Activated naive CD4-positive, alpha-beta T cell treated with anti-CD3 and anti-CD28 coated beads, Interleukin-2, amount 10 ng/mL, durations not matched to agents 7 days and 5 days (primary cell): ENCODE results near the gene TMEM43.

Experiments
- CTCF ChIA-PET: fragments of 350-600 bp; sonication (Branson Sonifier 250); formaldehyde crosslinking; loops from one replicate; lab custom pipeline; 2021; ENCODE audit warnings: antibody characterized with exemption; lab: Charles Lee
- DNase-seq: peaks from one replicate; pipeline ENCODE4 v3.0.0-alpha.2; 2020
- H3K27ac Mint-ChIP-seq: one replicate; pipeline ENCODE4 v1.8.0; 2021; ENCODE audit warnings: mild to moderate bottlenecking, moderate library complexity, mixed read lengths
- H3K27me3 Mint-ChIP-seq: one replicate; pipeline ENCODE4 v1.8.0; 2021; ENCODE audit warnings: mild to moderate bottlenecking, mixed read lengths
- H3K36me3 Mint-ChIP-seq: one replicate; pipeline ENCODE4 v1.8.0; 2021; ENCODE audit warnings: mixed read lengths
- H3K4me1 Mint-ChIP-seq: one replicate; pipeline ENCODE4 v1.8.0; 2021; ENCODE audit warnings: mixed read lengths
- H3K4me3 Mint-ChIP-seq: one replicate; pipeline ENCODE4 v1.8.0; 2021; ENCODE audit warnings: mild to moderate bottlenecking, moderate library complexity, mixed read lengths
- H3K9me3 Mint-ChIP-seq: one replicate; pipeline ENCODE4 v1.8.0; 2021; ENCODE audit warnings: mixed read lengths

TMEM43 gene

GRCh38 chr3:14145670-14146380, 21.0 kb downstream of the TMEM43 start:
- no peak overlapping the region for H3K4me3 Mint-ChIP-seq
- DNase-seq, result peak; percentile 21
- peaks cover 45% of the 10 kb centered on the region for H3K4me1 Mint-ChIP-seq
- peak overlapping the region; percentile 90 for H3K27ac Mint-ChIP-seq
- no peaks in the 10 kb centered on the region for H3K27me3 Mint-ChIP-seq
- H3K9me3 Mint-ChIP-seq, result no peaks in the 10 kb centered on the region
- CTCF ChIA-PET, result interaction anchor here (1.2 to 4.9 kb wide), 2 partner anchors 21 to 250 kb away, joined by 3 to 22 read pairs; partner anchors contain the start of genes CHCHD4 and TMEM43
- peaks cover 51% of the 10 kb centered on the region for H3K36me3 Mint-ChIP-seq

- Mint-ChIP-seq H3K4me1 (peaks cover 40% of the 10 kb centered on the region), H3K9me3 (no peaks in the 10 kb centered on the region), H3K27ac (no peak overlapping the region), H3K4me3 (no peak overlapping the region), H3K36me3 (peaks cover 45% of the 10 kb centered on the region), H3K27me3 (no peaks in the 10 kb centered on the region)
- peak; percentile 17 for DNase-seq
- CTCF ChIA-PET, result interaction anchor here (4.9 kb wide), 1 partner anchor 21 kb away, joined by 22 read pairs; the partner anchor contains the start of genes CHCHD4 and TMEM43
Observed at GRCh38 chr3:14146381-14147065, 21.7 kb downstream of the TMEM43 start.

- CTCF ChIA-PET, result interaction anchor here (4.9 kb wide), 1 partner anchor 22 kb away, joined by 22 read pairs; the partner anchor contains the start of genes CHCHD4 and TMEM43
Observed at GRCh38 chr3:14147066-14147435, 22.2 kb downstream of the TMEM43 start.

GRCh38 chr3:14147617-14148016, 22.8 kb downstream of the TMEM43 start:
- no peaks in the 10 kb centered on the region for H3K27me3 Mint-ChIP-seq
- H3K4me1 Mint-ChIP-seq, result peaks cover 29% of the 10 kb centered on the region
- peaks cover 38% of the 10 kb centered on the region for H3K36me3 Mint-ChIP-seq
- no peak overlapping the region for H3K4me3 Mint-ChIP-seq
- no peak overlapping the region for H3K27ac Mint-ChIP-seq
- H3K9me3 Mint-ChIP-seq, result no peaks in the 10 kb centered on the region
- CTCF ChIA-PET, result interaction anchor here (0.8 kb wide), 1 partner anchor 22 kb away, joined by 4 read pairs; no protein-coding TSS in a partner anchor
- peak; percentile 10 for DNase-seq

More at GRCh38 chr3:14147066-14147435, 22.2 kb downstream of the TMEM43 start:
- Mint-ChIP-seq H3K4me3 (no peak overlapping the region), H3K36me3 (peaks cover 40% of the 10 kb centered on the region), H3K27ac (no peak overlapping the region), H3K4me1 (peaks cover 34% of the 10 kb centered on the region), H3K9me3 (no peaks in the 10 kb centered on the region), H3K27me3 (no peaks in the 10 kb centered on the region)
- no peak for DNase-seq

GRCh38 chr3:14148041-14148985, 23.5 kb downstream of the TMEM43 start:
- H3K36me3 Mint-ChIP-seq, result peaks cover 39% of the 10 kb centered on the region
- CTCF ChIA-PET, result interaction anchor here (0.8 kb wide), 1 partner anchor 23 kb away, joined by 4 read pairs; no protein-coding TSS in a partner anchor
- H3K4me3 Mint-ChIP-seq, result no peak overlapping the region
- peak; percentile 18 for DNase-seq
- H3K27ac Mint-ChIP-seq, result no peak overlapping the region
- H3K9me3 Mint-ChIP-seq, result no peaks in the 10 kb centered on the region
- H3K27me3 Mint-ChIP-seq, result no peaks in the 10 kb centered on the region
- peaks cover 22% of the 10 kb centered on the region for H3K4me1 Mint-ChIP-seq

DNA sequence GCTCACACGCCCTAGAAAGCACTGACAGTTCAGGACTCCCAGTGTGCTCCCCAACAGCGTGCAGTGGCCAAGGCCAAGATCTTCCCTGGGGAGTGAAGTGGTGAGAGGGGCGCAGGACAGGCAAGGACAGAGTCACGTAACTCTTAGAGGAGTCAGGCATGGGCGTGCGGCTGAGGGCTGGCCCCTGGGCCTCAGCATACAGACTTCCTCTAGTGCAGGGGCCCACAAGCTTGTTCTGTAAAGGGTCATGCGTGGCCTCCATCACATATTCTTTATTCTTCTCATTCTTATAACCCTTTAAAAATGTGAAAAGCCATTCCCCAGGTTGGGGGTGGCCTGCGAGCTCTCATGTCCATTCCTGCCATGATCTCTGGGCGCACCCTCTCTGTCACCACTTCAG, 25.2 kb downstream of the TMEM43 start:
- Mint-ChIP-seq H3K27ac (peak overlapping the region; percentile 1), H3K4me1 (peaks cover 6% of the 10 kb centered on the region), H3K4me3 (no peak overlapping the region), H3K27me3 (no peaks in the 10 kb centered on the region), H3K9me3 (no peaks in the 10 kb centered on the region), H3K36me3 (peaks cover 47% of the 10 kb centered on the region)
- peak; percentile 14 for DNase-seq
- CTCF ChIA-PET, result interaction anchor here (0.8 to 1.1 kb wide), 2 partner anchors 9 to 18 kb away, joined by 3 to 4 read pairs; no protein-coding TSS in a partner anchor

DNA sequence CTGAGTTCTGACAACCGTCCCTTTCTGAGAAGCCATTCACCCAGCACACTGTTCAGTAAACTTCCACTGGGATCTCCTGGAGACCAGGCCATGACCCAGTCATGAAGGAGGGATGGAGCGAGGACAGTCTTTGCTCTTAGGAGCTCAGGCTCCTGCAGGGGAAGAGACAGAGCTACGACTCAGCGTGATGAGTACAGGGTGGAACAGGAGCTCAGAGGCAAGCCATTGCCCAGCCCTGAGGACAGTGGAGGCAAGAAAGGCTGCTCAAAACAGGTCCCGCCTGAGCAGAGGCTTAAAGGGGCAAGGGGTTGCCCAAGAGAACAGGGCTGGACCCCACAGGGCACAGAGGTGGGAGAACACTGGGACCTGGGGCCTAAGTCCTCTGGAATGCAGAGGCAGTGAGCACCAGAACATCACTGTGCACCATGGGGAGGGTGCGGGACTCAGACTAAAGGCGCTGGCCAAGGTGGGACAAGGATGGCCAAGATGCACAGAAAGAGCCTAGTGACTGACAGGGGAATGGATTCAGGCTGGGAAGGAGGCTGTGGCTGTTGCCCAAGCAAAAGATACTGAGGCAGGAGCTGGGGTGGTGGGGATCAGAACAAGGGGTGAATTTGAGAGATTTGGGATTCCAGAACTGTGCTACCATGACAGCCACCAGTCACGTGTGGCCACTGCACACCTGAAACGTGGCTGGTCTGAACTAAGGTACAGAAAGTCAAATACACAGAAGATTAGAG, 25.8 kb downstream of the TMEM43 start:
- peak overlapping the region; percentile 29 for H3K27ac Mint-ChIP-seq
- no peaks in the 10 kb centered on the region for H3K27me3 Mint-ChIP-seq
- CTCF ChIA-PET, result interaction anchor here (0.8 to 1.9 kb wide), 3 partner anchors 8 to 18 kb away, joined by 3 to 8 read pairs (median 4); no protein-coding TSS in a partner anchor
- DNase-seq, result no peak
- H3K4me3 Mint-ChIP-seq, result no peak overlapping the region
- peaks cover 44% of the 10 kb centered on the region for H3K36me3 Mint-ChIP-seq
- H3K4me1 Mint-ChIP-seq, result peaks cover 2% of the 10 kb centered on the region
- no peaks in the 10 kb centered on the region for H3K9me3 Mint-ChIP-seq

- no peaks in the 10 kb centered on the region for H3K27me3 Mint-ChIP-seq
- H3K4me3 Mint-ChIP-seq, result no peak overlapping the region
- CTCF ChIA-PET, result interaction anchor here (1.2 to 1.9 kb wide), 2 partner anchors 10 to 24 kb away, joined by 3 to 8 read pairs; no protein-coding TSS in a partner anchor
- H3K9me3 Mint-ChIP-seq, result no peaks in the 10 kb centered on the region
- no peak overlapping the region for H3K27ac Mint-ChIP-seq
- H3K36me3 Mint-ChIP-seq, result peaks cover 45% of the 10 kb centered on the region
- H3K4me1 Mint-ChIP-seq, result peaks cover 3% of the 10 kb centered on the region
- DNase-seq, result no peak
Observed at GRCh38 chr3:14151471-14152083, 26.7 kb downstream of the TMEM43 start.

DNA sequence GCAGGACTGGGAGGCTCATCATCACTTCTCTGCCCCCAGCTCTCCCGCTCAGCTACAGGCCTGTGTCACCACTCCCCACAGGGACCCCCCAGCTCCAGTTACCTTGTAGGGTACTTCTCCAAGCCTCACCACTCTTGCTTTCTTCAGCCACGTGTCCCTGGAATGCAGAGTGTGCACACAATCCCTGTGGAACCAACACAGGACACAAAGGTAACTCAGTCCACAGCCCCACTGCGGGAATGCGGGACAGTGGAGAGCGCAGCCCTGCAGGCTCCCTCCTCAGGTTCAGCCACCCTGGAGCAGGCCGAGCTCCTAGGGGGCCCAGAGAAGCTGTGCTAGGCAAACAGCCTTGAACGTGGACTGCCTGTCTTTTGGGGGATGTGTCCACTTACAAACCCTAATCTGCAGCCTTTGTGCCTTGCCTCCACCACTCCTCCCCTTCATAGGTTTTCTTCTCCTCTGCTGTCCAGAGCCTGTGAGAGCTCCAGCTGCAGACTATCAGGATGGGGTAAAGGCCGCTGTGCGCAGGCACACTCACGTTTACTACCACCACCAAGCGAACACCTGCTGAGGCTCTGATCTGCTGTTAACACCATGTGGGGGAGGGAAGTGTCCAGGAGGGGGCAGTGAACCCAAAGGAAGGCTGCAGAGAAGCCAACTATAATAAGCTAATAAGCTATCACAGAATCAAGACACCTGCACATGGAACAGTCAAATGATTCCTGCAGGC, 27.5 kb downstream of the TMEM43 start:
- no peak overlapping the region for H3K4me3 Mint-ChIP-seq
- H3K36me3 Mint-ChIP-seq, result peaks cover 42% of the 10 kb centered on the region
- peak; percentile 48 for DNase-seq
- CTCF ChIA-PET, result interaction anchor here (0.8 to 1.9 kb wide), 6 partner anchors 9 to 262 kb away, joined by 3 to 8 read pairs (median 3); partner anchors contain the start of genes LSM3 and XPC
- H3K9me3 Mint-ChIP-seq, result no peaks in the 10 kb centered on the region
- H3K27ac Mint-ChIP-seq, result no peak overlapping the region
- no peaks in the 10 kb centered on the region for H3K27me3 Mint-ChIP-seq
- H3K4me1 Mint-ChIP-seq, result peaks cover 9% of the 10 kb centered on the region

GRCh38 chr3:14152963-14153355, 28.1 kb downstream of the TMEM43 start:
- H3K9me3 Mint-ChIP-seq, result no peaks in the 10 kb centered on the region
- CTCF ChIA-PET, result interaction anchor here (0.8 to 1.5 kb wide), 4 partner anchors 26 to 262 kb away, joined by 3 to 5 read pairs (median 3); partner anchors contain the start of genes LSM3 and XPC
- peaks cover 40% of the 10 kb centered on the region for H3K36me3 Mint-ChIP-seq
- H3K27ac Mint-ChIP-seq, result no peak overlapping the region
- no peaks in the 10 kb centered on the region for H3K27me3 Mint-ChIP-seq
- peaks cover 9% of the 10 kb centered on the region for H3K4me1 Mint-ChIP-seq
- H3K4me3 Mint-ChIP-seq, result no peak overlapping the region
- DNase-seq, result no peak

DNA sequence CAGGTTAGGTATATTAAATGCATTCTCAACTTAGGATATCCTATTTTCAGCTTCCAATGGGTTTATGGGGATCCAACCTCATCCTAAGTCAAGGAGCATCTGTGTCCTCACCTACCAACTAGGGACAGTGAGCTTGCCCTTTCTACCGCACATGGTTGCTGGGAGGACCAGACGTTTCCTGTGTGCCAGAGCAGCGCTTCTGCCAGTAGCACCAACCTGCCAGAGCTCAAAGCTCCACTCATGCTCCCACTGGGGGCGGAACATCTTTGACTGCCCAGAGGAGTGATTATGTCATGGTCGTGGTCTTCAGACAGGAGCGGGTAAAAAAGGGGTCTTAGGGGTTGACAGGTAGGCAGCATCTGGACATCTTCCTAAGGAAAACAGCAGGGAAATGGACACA, 28.8 kb downstream of the TMEM43 start:
- Mint-ChIP-seq H3K4me3 (no peak overlapping the region), H3K9me3 (no peaks in the 10 kb centered on the region), H3K4me1 (peaks cover 9% of the 10 kb centered on the region), H3K36me3 (peaks cover 45% of the 10 kb centered on the region), H3K27me3 (no peaks in the 10 kb centered on the region), H3K27ac (no peak overlapping the region)
- CTCF ChIA-PET, result interaction anchor here (1.0 to 1.5 kb wide), 4 partner anchors 8 to 257 kb away, joined by 3 to 5 read pairs (median 3); partner anchors contain the start of genes LSM3 and XPC
- no peak for DNase-seq

DNA sequence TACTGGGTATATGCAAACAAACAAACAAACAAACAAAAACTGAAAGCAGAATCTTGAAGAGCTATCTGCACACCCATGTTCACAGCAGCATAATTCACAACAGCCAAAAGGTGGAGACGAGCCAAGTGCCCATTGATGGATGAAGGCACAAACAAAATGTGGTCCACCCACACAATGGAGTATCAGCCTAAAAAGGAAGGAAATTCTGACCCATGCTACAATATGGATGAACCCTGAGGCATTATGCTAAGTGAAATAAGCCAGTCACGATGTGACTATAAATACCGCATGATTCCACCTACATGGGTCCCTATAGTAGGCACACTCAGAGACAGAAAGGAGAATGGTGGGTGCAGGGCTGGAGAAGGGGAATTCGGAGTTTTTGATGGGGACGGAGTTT, 29.4 kb downstream of the TMEM43 start:
- H3K36me3 Mint-ChIP-seq, result peaks cover 51% of the 10 kb centered on the region
- H3K9me3 Mint-ChIP-seq, result no peaks in the 10 kb centered on the region
- CTCF ChIA-PET, result interaction anchor here (1.0 to 1.3 kb wide), 2 partner anchors 8 to 49 kb away, joined by 3 read pairs; no protein-coding TSS in a partner anchor
- H3K27me3 Mint-ChIP-seq, result no peaks in the 10 kb centered on the region
- H3K4me1 Mint-ChIP-seq, result peaks cover 9% of the 10 kb centered on the region
- no peak overlapping the region for H3K27ac Mint-ChIP-seq
- no peak for DNase-seq
- H3K4me3 Mint-ChIP-seq, result no peak overlapping the region
